ENCODE data around the gene CDHR1.
A peak's percentile ranks its signal among the peaks of the same experiment; 100 is the strongest.
"Not testable (repeated sequence)": the region's sequence is repeated elsewhere in the genome, so short reads cannot be mapped to it uniquely, and the experiment has no call there.

Gene CDHR1

DNA sequence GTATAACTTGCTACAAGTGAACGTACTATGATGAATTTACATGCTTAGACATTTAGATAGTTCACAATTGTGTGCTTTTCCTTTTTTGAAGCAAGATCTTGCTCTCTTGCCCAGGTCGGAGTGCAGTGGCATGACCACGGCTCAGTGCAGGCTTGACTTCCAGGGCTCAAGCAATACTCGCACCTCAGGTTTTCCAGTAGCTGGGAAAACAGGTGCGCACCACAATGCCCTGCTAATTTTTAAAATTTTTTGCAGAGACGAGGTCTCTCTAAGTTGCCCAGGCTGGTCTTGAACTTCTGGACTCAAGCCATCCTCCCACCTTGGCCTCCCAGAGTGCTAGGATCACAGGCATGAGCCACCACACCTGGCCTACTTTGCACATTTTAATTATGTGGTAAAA, 18.9 kb upstream of the CDHR1 start:
- DNase-seq (ENCODE audit: low spot score), result no peak

DNA sequence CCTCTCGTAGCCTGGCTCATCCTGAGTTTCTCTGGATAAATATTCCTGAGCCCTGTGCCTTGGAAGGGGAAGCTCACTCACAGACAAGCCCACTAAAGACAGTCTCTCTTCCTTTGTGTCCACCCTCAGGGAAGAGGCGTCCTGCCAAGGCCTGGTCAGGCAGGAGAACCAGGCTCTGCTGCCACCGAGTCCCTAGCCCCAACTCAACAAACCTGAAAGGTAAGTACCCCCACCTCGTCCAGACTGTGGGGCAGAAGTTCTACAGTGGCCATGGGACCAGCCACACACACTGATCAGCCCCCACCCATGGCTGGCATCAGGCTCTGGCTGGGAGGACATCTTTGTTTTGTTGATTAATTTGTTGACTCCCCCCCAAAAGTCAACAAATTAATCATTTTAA, 18.0 kb upstream of the CDHR1 start:
- no peak for DNase-seq (ENCODE audit: low spot score)

DNA sequence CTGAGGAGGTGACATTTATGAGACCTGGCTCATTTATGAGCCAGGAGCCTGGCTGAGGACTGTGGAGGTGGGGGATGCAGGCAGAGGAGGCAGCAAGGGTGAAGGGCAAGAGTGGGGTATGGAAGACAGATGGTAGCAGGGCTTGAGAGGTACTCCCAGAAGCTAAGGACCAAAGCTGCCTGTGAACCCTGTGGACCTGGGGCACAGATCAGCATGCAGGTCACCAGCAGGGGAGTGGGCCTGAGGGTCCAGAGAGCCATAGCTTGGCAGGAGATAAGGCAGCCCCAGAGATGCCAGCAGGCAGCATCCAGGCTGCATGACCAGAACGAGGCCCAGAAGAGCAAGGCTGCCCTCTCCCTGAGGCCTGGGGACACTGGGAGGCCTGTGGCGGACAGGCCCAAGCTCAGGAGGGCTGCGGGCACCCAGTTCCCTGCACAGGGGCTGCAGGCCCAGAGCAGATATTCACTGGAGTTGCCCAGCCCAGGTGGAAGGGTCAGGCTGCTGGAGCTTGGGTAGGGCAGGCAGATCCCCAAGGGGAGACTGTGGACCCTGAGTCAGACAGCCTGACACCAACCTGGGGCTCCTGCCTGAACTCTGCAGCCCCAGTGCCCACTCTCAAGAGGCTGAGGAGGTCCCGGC, 17.4 kb upstream of the CDHR1 start:
- no peak for DNase-seq (ENCODE audit: low spot score)

DNA sequence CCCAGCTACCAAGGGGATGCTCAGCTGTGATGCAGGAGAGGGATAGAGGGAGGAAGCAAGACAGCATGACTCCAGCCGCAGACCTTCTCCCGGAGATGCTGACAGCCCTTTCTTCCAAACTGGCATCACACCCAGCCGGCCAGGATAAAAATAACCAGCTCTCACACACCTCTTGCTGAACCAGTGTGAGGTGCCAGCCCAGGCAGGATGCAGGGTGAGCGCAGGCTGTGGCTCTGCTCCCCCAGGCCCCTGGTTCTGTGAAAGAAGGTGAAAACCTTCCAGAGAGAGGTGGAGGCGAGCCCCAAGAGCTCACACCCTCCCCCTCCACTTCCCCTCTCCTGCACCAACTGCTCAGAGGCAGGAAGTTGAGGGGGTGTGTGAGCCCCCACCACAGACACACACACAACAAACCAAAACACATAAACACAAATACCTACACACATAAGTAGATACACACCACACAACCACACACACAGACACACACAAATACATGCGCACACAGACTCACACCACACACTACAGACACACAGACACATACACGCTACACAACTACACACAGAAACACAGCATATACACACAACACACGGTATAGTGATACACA, 16.7 kb upstream of the CDHR1 start:
- no peak for DNase-seq (ENCODE audit: low spot score)

DNA sequence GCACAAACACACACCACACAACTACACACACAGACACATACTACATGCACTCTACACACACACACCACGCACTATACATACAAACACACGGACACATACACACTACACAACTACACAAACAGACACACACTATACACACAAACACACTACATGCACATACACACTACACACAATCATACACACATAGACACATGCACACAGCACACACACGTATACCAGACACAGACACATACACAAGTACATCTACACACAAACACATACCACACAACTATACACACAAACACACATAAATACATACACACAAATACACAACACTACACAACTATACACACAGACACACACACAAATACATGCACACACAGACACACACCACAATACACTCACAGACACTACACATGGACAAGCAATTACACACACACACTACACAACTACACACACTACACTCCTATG, 16.2 kb upstream of the CDHR1 start:
- no peak for DNase-seq (ENCODE audit: low spot score)

DNA sequence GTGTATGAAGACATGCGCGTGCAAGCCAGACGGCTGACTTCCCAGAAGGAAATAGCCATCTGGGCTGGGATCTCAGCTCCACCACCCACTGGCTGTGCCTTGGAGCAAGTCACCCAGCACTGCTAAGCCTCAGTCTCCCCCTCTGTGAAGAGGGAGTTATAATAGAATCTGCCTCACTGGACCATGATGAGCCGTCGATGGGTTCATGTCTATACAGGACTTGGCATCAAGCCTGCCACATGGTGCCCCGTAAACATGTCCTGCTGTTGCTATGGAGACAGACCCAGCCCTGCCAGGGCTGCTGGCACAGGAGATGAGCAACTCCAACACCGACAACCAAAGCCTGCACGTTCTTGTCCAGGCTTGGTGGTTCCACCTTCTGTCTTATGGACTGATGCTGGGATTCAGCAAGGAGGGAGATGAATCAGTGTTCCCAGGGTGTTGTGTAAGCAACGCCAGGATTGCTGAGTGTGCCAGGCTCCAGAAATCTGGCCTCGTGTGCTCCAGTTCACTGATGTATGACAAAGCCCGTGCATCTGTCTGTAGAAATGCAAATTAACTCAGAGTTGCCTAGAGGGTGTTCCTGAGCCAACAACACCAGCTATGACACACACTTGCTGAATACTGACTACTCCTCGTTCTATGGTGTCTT, 15.2 kb upstream of the CDHR1 start:
- no peak for DNase-seq (ENCODE audit: low spot score)

DNA sequence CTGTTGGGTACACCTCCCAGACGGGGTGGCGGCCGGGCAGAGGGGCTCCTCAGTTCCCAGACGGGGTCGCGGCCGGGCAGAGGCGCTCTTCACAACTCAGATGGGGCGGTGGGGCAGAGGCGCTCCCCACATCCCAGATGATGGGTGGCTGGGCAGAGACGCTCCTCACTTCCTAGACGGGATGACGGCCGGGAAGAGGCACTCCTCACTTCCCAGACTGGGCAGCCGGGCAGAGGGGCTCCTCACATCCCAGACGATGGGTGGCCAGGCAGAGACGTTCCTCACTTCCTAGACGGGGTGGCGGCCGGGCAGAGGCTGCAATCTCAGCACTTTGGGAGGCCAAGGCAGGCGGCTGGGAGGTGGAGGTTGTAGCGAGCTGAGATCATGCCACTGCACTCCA, 14.0 kb upstream of the CDHR1 start:
- not testable (repeated sequence) for DNase-seq (ENCODE audit: low spot score)

DNA sequence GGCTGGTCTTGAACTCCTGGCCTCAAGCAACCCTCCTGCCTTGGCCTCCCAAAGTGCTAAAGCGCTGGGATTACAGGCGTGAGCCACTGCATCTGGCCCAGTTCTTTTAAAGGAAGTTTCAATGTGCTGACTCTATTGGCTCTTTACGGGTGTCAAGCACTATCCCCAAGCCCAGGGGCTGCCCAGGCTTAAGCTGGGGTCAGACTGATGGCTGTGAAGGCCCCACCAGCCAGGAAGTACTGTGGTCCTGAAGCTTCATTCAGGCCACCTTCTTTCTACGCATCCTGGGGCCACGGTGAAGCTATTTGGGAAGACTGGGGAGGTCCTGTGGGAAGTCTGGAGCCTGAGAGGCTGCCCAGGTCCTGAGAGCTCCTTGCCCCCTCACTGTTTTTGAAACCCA, 12.7 kb upstream of the CDHR1 start:
- DNase-seq (ENCODE audit: low spot score), result no peak

DNA sequence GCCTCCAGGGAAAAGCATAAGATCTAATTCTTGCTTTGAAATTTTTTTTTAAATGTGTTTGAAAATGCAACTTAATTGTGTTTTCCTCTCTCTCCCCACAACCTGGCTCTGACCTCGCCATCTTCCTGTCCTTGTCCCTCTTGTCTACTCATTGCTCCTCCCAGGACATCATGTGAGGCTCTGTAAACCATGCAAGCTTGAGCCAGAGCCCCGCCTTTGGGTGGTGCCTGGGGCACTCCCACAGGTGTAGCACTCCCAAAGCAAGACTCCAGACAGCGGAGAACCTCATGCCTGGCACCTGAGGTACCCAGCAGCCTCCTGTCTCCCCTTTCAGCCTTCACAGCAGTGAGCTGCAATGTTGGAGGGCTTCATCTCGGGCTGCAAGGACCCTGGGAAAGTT, 9.8 kb upstream of the CDHR1 start:
- DNase-seq (ENCODE audit: low spot score), result no peak

DNA sequence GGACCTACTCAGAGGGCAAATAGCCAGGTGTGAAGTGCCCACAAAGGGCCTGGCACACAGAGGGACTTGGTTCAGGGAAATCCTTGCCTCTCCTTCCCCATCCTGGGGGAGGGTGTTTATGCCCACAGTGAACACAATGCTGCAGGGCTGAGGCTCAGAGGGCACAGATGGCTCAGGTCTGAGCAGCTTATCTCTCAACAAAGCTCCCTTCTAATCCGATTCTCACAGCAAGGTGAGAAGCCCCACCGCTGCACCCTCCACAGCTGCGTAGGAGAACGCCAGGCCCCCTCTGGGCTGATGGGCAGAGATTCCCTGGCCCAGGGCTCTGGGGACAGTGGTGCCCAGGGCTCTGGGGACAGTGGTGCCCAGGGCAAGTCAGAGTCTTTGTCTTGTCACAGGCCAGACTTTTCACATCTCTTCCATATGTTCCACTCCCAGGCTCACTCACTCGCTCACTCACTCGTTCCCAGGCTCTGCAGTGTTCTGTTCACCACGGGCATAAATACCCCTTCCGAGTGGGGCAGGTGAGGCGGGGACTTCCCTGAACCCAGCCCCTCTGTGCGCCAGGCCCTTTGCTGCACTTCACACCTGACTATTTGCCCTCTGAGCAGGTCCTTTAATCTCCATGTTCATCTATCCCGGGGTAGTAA, 8.7 kb upstream of the CDHR1 start:
- DNase-seq (ENCODE audit: low spot score), result no peak

DNA sequence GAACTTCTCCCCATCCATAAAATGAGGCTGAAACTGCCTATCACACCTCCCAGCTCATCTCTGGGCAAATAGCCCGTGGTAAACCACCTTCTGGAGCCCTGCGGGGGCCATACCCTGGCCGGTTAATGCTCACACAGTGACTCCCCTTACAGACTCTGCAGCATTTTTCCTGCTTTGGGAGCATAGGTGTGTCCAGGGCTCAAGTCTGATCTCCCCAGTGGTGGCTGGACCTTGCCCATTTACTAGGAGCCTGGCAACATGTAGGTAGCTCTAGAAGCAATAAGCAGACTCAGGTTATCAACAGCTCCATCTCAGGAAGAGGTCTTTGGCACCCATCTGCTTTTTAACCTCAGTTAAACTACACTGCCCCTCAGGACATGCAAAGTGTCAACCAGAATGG, 5.5 kb upstream of the CDHR1 start:
- no peak for DNase-seq (ENCODE audit: low spot score)

DNA sequence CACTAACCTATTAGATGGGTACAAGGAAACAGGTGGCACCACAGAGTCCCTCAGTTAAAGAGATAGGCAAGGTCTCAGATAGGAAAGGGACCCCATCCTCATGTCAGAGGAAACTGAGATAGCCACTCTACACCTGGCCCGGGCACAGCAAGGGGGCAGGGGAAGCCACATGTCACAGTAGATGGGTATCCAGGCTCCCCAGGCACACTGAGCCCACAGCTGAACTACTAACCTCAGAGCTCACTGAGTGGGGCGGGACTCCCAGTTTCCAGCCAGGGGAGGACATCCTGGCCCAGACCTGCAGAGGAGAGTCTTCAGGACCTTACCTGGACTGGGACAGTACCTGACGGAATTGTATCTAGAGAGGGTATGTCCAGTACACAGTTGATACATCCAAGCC, 3.7 kb upstream of the CDHR1 start:
- DNase-seq (ENCODE audit: low spot score), result no peak

DNA sequence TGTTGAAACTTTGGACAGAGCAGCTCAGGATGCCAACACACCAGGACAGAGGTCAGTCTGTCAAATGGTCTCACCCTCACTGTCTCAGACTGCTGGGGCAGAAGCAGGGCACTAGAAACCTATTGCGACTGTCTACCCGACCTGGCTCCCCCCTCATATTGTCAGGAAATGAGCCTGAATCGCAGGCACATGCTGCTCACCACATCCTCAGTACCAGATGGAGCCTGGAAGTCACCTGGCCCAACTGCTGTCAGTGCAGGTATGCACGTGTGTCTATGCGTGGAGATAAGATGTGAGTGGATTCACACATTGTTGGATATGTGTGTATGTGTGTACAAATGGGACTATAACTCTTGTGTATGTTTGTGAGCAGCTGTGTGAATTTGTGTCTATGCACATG, 3.2 kb upstream of the CDHR1 start:
- no peak for DNase-seq (ENCODE audit: low spot score)

DNA sequence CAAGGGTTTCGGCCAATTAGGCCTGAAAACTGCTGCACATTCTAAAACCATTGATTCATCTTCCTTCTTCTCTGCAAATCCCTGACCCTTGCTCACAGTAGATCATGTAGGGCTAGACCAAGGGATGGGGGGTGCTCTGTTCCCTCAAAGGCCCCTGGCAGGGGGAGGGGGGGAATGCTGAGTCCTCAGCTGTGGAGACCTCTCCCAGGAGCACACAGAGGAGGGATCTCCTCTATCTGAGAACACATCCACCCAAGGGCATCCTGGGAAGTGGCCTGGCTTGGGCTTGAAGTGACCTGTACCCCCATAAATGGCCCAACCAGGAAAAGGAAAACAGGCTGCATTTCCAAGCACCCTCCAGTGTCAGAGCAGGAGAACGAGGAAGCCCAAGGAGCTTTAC, 1.0 kb upstream of the CDHR1 start:
- no peak for DNase-seq (ENCODE audit: low spot score)

DNA sequence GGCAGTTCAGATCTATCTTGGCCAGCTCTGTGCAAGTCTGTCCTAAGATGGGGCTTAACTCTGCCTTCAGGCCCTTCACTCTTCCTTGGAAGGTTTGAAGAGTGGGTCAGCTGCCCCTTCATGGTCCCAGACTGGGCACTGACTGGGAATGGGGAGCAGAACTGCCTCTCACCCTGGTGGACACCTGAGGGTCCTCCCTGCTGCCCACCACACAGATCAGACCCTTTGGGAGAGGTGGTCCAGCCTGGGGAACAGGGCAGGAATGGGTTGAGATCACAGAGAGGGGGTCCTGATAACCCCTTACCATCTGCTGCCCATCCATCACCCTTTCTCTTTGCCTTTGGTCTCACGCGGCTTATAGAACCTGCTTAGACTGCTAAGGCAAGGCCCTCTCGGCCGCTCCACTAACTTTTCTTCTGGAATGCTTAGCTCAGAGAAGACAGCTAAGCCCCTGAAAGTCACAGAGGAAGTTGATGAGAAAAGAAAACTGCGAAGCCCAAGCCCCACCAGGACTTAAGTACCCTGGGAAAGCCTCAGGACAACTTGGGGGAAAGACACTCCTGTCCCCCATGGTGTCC, 402 bp upstream of the CDHR1 start:
- no peak for DNase-seq (ENCODE audit: low spot score)

DNA sequence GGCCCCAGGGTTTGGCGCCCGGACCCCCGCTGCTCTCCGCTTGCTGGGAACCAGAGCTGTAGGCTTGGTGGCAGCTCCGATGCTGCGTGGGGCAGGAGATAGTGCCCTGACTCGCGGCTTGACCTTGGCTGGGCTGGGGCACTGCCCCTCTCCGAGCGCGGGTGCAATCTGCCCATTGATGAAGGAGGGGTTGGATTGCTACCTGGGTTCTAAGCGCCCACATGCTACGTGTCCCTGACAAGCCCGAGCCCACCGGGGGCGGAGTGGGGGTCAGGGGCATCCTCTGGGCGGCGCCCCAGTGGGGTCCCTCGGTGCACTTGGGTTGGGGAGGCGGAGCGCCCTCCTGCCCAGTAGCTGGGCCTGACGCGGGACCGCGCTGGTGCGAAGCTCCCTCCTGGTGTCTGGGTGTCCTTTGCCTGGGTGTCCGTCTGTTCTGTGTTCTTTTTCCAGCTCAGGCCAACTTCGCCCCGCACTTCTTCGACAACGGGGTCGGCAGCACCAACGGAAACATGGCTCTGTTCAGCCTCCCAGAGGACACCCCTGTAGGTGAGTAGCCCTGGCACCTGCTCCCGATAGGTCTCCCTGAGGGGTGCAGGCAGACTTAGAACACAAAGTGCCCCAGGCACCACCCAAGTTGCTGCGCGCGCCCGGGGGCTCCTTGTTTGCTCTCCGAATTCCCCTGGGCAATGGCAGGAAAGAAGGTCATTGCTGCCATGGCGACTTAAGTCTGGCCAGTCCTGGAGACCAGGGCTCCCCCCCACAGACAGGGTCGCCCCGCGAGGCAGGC, 900 bp downstream of the CDHR1 start:
- no peak for DNase-seq (ENCODE audit: low spot score)

DNA sequence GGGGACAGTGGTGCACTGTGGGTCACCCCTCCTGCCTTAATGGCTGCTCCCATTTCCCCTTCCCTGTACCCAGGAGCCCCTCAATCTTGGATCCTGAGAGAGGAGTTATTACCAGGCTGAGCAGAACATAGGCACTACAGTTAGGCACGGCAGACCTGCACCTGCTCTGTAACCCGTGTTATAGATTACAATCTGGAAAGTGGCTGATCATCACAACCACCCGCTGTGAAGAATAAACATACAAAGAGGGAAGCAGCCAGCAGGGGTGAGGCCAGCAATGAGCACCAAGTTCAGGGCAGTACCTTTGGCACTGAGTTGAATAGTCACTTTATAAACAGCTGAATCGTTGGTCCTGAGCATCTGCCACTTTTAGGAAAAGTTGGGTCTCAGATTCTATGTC, 1.7 kb downstream of the CDHR1 start:
- DNase-seq (ENCODE audit: low spot score), result peak; percentile 20

DNA sequence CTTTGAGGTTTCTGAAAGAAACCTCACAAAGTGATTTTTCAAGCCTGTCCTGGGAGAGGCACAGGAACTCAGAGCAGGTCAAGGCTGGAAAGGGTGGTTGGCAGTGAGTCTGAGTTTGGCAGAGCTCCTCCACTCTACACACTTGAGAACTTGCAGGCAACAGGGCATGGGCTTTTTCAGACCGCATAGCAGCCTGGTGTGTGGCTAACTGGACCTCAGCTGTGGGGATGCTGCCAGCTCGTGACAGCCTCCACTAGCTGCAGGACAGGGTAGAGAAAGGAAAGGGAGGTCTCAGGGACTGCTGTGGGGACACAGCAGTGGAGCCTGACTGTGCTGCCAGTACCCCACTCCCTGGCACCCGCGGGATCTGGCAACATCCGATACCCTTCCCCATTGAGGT, 2.6 kb downstream of the CDHR1 start:
- DNase-seq (ENCODE audit: low spot score), result no peak

DNA sequence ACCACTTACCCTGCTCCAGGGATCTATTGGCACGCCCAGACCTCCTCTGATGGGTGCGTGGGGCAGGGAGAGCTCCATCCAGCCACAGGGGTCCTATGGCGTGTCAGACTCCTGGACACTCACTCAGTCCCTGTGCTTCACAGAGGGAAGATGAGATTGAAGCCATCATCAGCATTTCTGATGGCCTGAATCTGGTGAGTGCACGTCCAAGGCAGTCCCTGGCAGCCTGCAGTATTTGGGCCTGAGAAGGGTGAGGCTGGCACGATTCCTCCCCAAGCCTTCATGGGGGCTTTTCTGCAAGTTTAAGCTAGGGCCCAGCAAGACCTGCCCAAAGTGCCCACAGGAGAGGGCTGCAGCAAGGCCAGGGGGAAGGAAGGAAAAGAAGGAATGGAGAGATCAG, 3.3 kb downstream of the CDHR1 start:
- no peak for DNase-seq (ENCODE audit: low spot score)

DNA sequence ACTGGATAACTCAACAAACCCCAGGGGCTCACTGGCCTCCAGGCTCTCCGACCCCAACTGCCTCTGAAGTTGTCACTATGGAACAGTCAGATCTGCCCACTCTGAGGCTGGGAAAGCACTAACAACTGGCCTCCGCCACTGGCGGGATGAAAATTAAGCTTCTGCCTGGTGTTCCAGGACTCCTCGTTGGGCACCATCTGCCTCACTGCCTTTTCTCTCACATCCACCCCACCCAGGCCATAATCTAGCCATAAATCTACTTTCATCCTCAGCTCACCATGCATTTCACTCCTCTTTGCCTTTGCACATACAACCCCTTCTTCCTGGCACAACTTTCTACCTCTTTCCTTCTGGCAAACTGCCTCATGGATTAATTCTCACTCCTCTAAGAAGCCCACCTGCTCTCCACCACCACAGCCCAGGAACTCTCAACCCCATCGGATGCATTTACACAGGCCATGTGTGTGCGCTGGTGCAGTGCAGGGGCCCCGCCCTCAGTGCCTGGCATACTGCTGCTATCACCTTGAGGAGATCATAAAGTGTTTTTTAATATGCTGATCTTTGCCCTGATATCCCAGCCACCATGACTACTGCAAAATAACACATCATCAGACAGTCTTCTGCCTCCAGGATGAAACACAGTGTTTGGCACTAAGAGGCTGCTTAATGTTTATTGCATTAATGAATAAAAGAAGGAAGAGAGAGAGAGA, 4.0 kb downstream of the CDHR1 start:
- no peak for DNase-seq (ENCODE audit: low spot score)

DNA sequence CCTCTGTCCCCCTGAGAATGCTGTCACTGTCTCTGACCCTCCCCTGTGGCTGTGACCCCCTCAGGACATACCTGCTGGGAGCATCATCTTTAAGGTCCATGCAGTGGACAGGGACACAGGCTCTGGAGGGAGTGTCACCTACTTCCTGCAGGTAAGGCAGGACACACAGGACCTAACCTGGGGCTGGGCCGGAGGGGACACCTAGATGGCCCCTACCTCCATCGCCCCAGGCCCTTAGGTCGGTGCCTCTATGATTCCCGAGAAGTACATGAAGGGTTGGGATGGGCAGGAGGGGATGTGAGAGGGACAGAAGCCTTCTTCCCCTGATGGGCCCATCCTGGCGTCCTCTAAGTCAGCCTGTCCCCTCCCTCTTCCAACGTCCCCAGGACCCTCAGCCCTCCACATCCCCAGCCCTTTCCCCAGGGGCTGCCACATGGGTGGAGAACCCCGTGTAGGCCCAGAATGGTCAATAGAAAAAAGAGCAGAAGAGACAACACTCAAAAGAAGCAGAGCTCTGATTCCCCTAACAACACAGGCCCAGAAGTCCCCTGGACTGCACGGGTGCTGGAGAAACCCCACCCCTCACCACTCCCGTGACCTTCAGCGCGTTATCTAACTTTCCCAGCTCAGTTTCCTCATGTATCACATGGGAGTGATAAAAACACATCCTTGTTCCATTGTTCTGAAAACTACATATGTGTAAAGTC, 6.4 kb downstream of the CDHR1 start:
- DNase-seq (ENCODE audit: low spot score), result no peak
